GM12892 (cell line): ENCODE data around the gene CRYAA.
"Not testable (repeated sequence)": the region's sequence is repeated elsewhere in the genome, so short reads cannot be mapped to it uniquely, and the experiment has no call there.

ENCODE experiments used
- POLR2A ChIP-seq: IDR thresholded peaks from 2 replicates; pipeline ENCODE4 v1.6.1; 2011; ENCODE audit warnings: low read depth, low read length, control low read depth
- POLR2AphosphoS5 ChIP-seq: IDR thresholded peaks from 2 replicates; pipeline ENCODE4 v1.6.1; 2011; ENCODE audit warnings: low read depth, low read length, control low read depth
- TAF1 ChIP-seq: IDR thresholded peaks from 2 replicates; pipeline ENCODE4 v1.6.1; 2011; ENCODE audit warnings: low read depth, mild to moderate bottlenecking, control low read depth, low read length, borderline replicate concordance

GRCh38 chr21:43147999-43148398 lies 20.8 kb upstream of the CRYAA start:
- not testable (repeated sequence) for TF ChIP-seq POLR2AphosphoS5, POLR2A, TAF1
